HCT116 (cell line): Measurements from ENCODE around the gene KRTAP12-4. TPM values are rescaled to one million over a fixed set of nuclear protein-coding genes. Genes with fewer than 3 reads are reported as not detected.

Experiments
- ATAC-seq: fragments of 200-7000 bp; cut with Tn5 transposase; 2 replicates; pipeline ENCODE4 v1.9.1; 2020; ENCODE audit warnings: mild to moderate bottlenecking, moderate library complexity
- BruUV-seq: library from RNA; stranded (reverse); fragments of 400-500 nt; replicated peaks from 2 replicates; lab custom pipeline; 2021; lab: Mats Ljungman, UMichigan
- CTCF ChIA-PET: fragments of 300-600 bp; sonication (Branson Sonifier 250); formaldehyde crosslinking; loops from one replicate; lab custom pipeline; 2021; ENCODE audit warnings: antibody characterized with exemption; lab: Charles Lee
- POLR2A ChIA-PET: fragments of 300-600, 350-600 bp; sonication (Branson Sonifier 250); formaldehyde crosslinking; loops from one replicate; lab custom pipeline; 2021; ENCODE audit warnings: antibody characterized with exemption; lab: Charles Lee
- RAD21 ChIA-PET, 2 experiments: fragments of 300-600 bp; sonication (Branson Sonifier 250); formaldehyde crosslinking; loops; one replicate each; lab custom pipeline; 2023; ENCODE audit warnings: low total read pairs in 2 of 2; ENCODE audit not compliant: uncharacterized antibody in 2 of 2, unreplicated experiment in 2 of 2, low non-redundant PET in 1 of 2; lab: Charles Lee
- DNase-seq: peaks from one replicate; pipeline ENCODE4 v3.0.0-alpha.2; 2010; ENCODE audit warnings: low read depth, low spot score
- H2AFZ ChIP-seq: fragments of 200-600 bp; shearing (Covaris generic), sonication (generic); 2 replicates; pipeline ENCODE4 v1.6.1; 2017; ENCODE audit warnings: low read depth, mixed run types, mixed read lengths, antibody characterized with exemption, low read length; ENCODE audit not compliant: poor library complexity, severe bottlenecking
- H3K27ac ChIP-seq: 2 replicates; pipeline ENCODE4 v1.5.1; 2012; ENCODE audit warnings: low read depth, low read length
- H3K27me3 ChIP-seq: fragments of 200-600 bp; sonication (generic); 2 replicates; pipeline ENCODE4 v1.6.1; 2016; ENCODE audit warnings: mixed run types, low read length, mixed read lengths; ENCODE audit not compliant: insufficient read depth
- H3K36me3 ChIP-seq, 2 experiments: fragments of 200-500 bp in 1 of 2; fragments of 200-600 bp in 1 of 2; sonication (Bioruptor generic) in 1 of 2; sonication (generic) in 1 of 2; 2 replicates each; pipeline versions ENCODE4 v1.5.1 to v1.6.1; 2014 to 2016; ENCODE audit warnings: low read length in 2 of 2, inconsistent platforms in 1 of 2, mixed read lengths in 1 of 2, mixed run types in 1 of 2; ENCODE audit not compliant: insufficient read depth in 2 of 2, control insufficient read depth in 1 of 2
- H3K4me1 ChIP-seq, 2 experiments: fragments of 200-600 bp in 1 of 2; sonication (generic) in 1 of 2; 2 replicates each; pipeline versions ENCODE4 v1.5.1 to v1.6.1; 2012 to 2017; ENCODE audit warnings: low read length in 2 of 2, inconsistent platforms in 1 of 2, mild to moderate bottlenecking in 1 of 2, mixed read lengths in 1 of 2, mixed run types in 1 of 2, moderate library complexity in 1 of 2; ENCODE audit not compliant: insufficient read depth in 2 of 2, control insufficient read depth in 1 of 2
- H3K4me2 ChIP-seq: fragments of 200-600 bp; sonication (generic); 2 replicates; pipeline ENCODE4 v1.6.1; 2017; ENCODE audit warnings: mixed run types, low read length, mixed read lengths
- H3K4me3 ChIP-seq, 2 experiments: fragments of 200-600 bp in 1 of 2; sonication (generic) in 1 of 2; replicated peaks in 1 of 2; 2 replicates each; pipeline ENCODE4 v1.5.1; 2011 to 2016; ENCODE audit warnings: low read length in 2 of 2, control low read depth in 1 of 2, low read depth in 1 of 2, mild to moderate bottlenecking in 1 of 2, mixed read lengths in 1 of 2, mixed run types in 1 of 2
- H3K79me2 ChIP-seq: fragments of 200-600 bp; sonication (generic); 2 replicates; pipeline ENCODE4 v1.6.1; 2017; ENCODE audit warnings: mild to moderate bottlenecking, mixed run types, low read length, moderate library complexity, mixed read lengths; ENCODE audit not compliant: insufficient read depth
- H3K9ac ChIP-seq: fragments of 200-600 bp; sonication (generic); 2 replicates; pipeline ENCODE4 v1.6.1; 2016; ENCODE audit warnings: low read length, mixed read lengths
- H3K9me2 ChIP-seq: fragments of 200-600 bp; sonication (generic), shearing (Covaris generic); 2 replicates; pipeline ENCODE4 v1.6.1; 2017; ENCODE audit warnings: mixed run types, mild to moderate bottlenecking, moderate library complexity; ENCODE audit not compliant: insufficient read depth
- H3K9me3 ChIP-seq, 2 experiments: fragments of 200-500 bp in 1 of 2; fragments of 200-600 bp in 1 of 2; sonication (Bioruptor generic) in 1 of 2; sonication (generic) in 1 of 2; 2 replicates each; pipeline ENCODE4 v1.6.1; 2014 to 2017; ENCODE audit warnings: low read length in 2 of 2, mixed read lengths in 2 of 2, inconsistent platforms in 1 of 2, low read depth in 1 of 2, mild to moderate bottlenecking in 1 of 2, mixed run types in 1 of 2, moderate library complexity in 1 of 2; ENCODE audit not compliant: control insufficient read depth in 1 of 2, insufficient read depth in 1 of 2
- H4K20me1 ChIP-seq: fragments of 200-600 bp; sonication (generic), shearing (Covaris generic); 2 replicates; pipeline ENCODE4 v1.6.1; 2017; ENCODE audit warnings: mixed run types, mild to moderate bottlenecking, moderate library complexity; ENCODE audit not compliant: insufficient read depth
- CBX3 ChIP-seq: IDR thresholded peaks from 2 replicates; pipeline ENCODE4 v1.6.1; 2012; ENCODE audit warnings: low read depth
- ELF1 ChIP-seq: IDR thresholded peaks from 2 replicates; pipeline ENCODE4 v1.6.1; 2012; ENCODE audit warnings: low read depth, borderline replicate concordance
- EZH2 ChIP-seq: fragments of 200-600 bp; sonication (generic); IDR thresholded peaks from 2 replicates; pipeline ENCODE4 v1.6.1; 2017; ENCODE audit warnings: antibody characterized with exemption, mixed run types
- EZH2phosphoT487 ChIP-seq: fragments of 200-600 bp; IDR thresholded peaks from 2 replicates; pipeline ENCODE4 v1.6.1; 2018; ENCODE audit warnings: antibody characterized with exemption, borderline replicate concordance
- FOSL1 ChIP-seq: IDR thresholded peaks from 2 replicates; pipeline ENCODE4 v1.6.1; 2012; ENCODE audit warnings: low read depth
- JUND ChIP-seq: IDR thresholded peaks from 2 replicates; pipeline ENCODE4 v1.6.1; 2012
- POLR2A ChIP-seq: IDR thresholded peaks from 2 replicates; pipeline ENCODE4 v1.7.0; 2011; ENCODE audit warnings: borderline replicate concordance; ENCODE audit not compliant: insufficient read depth, insufficient read length; ENCODE audit errors: extremely low read depth
- SRF ChIP-seq: IDR thresholded peaks from 2 replicates; pipeline ENCODE4 v1.6.1; 2012; ENCODE audit warnings: low read depth
- intact Hi-C: fragments of 100-400 bp; cut with micrococcal nuclease; formaldehyde crosslinking; loops from 2 replicates; pipeline ENCODE4 v1.10.0; 2022
- total RNA-seq: library from RNA; stranded (reverse); gene quantifications from one replicate; pipeline ENCODE4 v1.2.1, GENCODE V29; 2021; ENCODE audit not compliant: unreplicated experiment
- TF ChIP-seq, protein P1 (sequence below): IDR thresholded peaks from 2 replicates; pipeline ENCODE4 v1.6.1; 2012
- TF ChIP-seq, protein P2 (sequence below): IDR thresholded peaks from 2 replicates; pipeline ENCODE4 v1.6.1; 2012

KRTAP12-4 gene
- total RNA-seq, 1 experiment from 2014 or later = not detected

DNA sequence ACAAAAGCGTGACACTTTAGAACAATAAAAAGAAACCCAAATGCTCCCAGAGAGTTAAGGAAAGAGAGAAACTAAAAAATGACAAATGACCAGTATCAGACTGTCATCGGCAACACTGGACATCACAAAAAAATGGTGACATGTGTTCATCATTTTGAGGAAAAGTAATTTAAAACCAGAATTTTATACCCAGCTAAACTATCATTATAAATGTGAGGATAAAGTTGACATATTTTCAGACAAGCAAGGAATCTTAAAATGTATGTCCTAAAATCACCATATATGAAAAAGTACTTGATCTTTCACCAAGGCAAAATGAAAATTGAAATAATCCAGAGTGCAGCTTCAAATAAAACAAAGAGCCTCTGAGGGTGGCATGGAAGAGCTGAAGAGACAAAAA lies 9.6 kb downstream of the KRTAP12-4 start:
- Histone ChIP-seq H3K36me3 (no peaks in the 10 kb centered on the region), H3K4me1 (no peaks in the 10 kb centered on the region), H3K9ac (no peak overlapping the region), H2AFZ (no peak overlapping the region), H3K27ac (no peak overlapping the region), H3K9me2 (no peaks in the 10 kb centered on the region), H3K4me2 (no peak overlapping the region)
- ChIA-PET RAD21 (no interaction called here), POLR2A (no interaction called here)
- no TSS peak for BruUV-seq
- TF ChIP-seq CBX3 = no peak
- no peak for TF ChIP-seq EZH2phosphoT487
- TF ChIP-seq EZH2 = no peak
- TF ChIP-seq ELF1 = no peak
- TF ChIP-seq POLR2A = no peak
- TF ChIP-seq, protein P1, sequence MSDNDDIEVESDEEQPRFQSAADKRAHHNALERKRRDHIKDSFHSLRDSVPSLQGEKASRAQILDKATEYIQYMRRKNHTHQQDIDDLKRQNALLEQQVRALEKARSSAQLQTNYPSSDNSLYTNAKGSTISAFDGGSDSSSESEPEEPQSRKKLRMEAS = no peak
- TF ChIP-seq, protein P2, sequence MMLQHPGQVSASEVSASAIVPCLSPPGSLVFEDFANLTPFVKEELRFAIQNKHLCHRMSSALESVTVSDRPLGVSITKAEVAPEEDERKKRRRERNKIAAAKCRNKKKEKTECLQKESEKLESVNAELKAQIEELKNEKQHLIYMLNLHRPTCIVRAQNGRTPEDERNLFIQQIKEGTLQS = no peak
- no peak for TF ChIP-seq JUND
- TF ChIP-seq FOSL1 = no peak
- TF ChIP-seq, all 23 proteins: peak for 0
- Histone ChIP-seq H3K9me3 (peaks cover 6 to 17% of the 10 kb centered on the region in 2 experiments; a peak in 2 of 4 replicates), H3K27me3 (peaks cover 6% of the 10 kb centered on the region; the same call in 1 of the 2 replicates), H3K79me2 (no peaks in the 10 kb centered on the region), H3K4me3 (no peak overlapping the region), H4K20me1 (no peaks in the 10 kb centered on the region)
- DNase-seq = no peak
- no peak for ATAC-seq
- CTCF ChIA-PET = no interaction called here
- intact Hi-C loops = no loop called here

DNA sequence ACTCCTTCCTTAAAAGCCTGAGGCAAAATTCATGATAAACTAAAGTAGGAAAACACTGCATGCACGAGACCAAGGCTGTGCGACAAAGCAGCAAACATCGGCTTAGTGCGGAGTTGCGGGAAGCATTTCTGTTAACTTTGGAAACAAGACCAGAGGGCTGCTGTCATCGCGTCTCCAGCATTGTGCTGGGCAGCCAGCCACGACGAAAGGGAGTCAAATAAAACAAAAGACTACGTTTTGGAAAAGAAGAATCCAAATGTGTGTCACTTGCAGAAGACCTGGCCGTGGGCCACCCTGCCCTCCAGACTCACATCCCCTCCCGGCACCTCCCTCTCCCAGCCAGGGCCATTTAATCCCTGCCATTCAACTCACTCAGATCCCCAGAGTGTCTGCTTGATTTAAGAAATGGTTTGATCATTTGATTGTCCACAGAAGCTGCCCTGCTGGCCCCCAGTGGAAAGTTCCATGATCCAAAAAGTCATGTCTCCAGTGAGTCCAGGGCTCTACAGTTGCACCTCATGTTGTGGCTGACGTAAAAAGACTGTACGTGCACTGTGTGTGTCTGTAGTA lies 10.6 kb downstream of the KRTAP12-4 start:
- Histone ChIP-seq H3K4me2 (no peak overlapping the region), H3K4me3 (no peak overlapping the region), H3K9me3 (peaks cover 6 to 17% of the 10 kb centered on the region in 2 experiments; a peak in 2 of 4 replicates), H3K36me3 (no peaks in the 10 kb centered on the region), H3K27ac (no peak overlapping the region), H3K4me1 (no peaks in the 10 kb centered on the region), H3K9me2 (no peaks in the 10 kb centered on the region), H2AFZ (no peak overlapping the region), H3K9ac (no peak overlapping the region), H3K27me3 (peaks cover 6% of the 10 kb centered on the region; the same call in 1 of the 2 replicates), H4K20me1 (no peaks in the 10 kb centered on the region), H3K79me2 (no peaks in the 10 kb centered on the region)
- intact Hi-C loops = no loop called here
- ATAC-seq = no peak
- ChIA-PET CTCF (no interaction called here), RAD21 (no interaction called here), POLR2A (no interaction called here)
- no peak for TF ChIP-seq SRF
- no TSS peak for BruUV-seq
- no peak for DNase-seq
